ENCODE data around the gene KLHL29. TPM values are rescaled to one million over a fixed set of nuclear protein-coding genes. Genes with fewer than 3 reads are reported as not detected.

KLHL29 gene
- total RNA-seq, 1 experiment from 2014 or later: 3.4 TPM

DNA sequence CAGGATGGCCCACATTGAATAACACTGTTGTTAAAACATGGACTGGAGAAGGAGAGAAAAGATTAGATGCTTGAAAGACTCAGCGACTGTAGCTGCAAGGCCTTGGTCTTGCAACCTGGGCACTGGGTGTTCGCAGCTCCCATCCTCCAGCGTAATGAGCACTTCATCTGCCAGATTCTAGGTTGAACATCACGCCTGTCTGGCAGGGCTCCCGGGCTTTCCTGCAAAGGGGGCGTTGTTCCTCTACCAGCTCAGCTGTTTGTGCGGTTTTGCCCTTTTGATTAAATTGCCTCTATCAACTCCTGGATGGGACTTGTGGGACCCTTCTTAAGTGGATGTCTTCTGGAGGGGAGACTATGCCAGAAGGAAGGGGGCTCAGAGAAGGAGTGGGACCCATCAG is 215.4 kb downstream of the KLHL29 start:
- intact Hi-C loops (cut with micrococcal nuclease; ENCODE audit: unreplicated experiment): no loop called here
- Histone ChIP-seq H3K9me3 (ENCODE audit: insufficient read depth, low read depth) (no peaks in the 10 kb centered on the region), H3K79me2 (ENCODE audit: low read depth) (no peaks in the 10 kb centered on the region), H3K27me3 (ENCODE audit: insufficient read depth, low read depth) (no peaks in the 10 kb centered on the region), H3F3A (ENCODE audit: insufficient read depth, low read depth) (no peaks in the 10 kb centered on the region), H3K36me3 (ENCODE audit: low read depth) (no peaks in the 10 kb centered on the region), H3K4me1 (replicated peaks; ENCODE audit: insufficient read depth) (peaks cover 7% of the 10 kb centered on the region; the same call in 1 of the 2 replicates), H3K9me2 (ENCODE audit: insufficient read depth) (no peaks in the 10 kb centered on the region), H4K20me1 (ENCODE audit: insufficient read depth) (no peaks in the 10 kb centered on the region), H3K4me3 (no peak overlapping the region), H3K27ac (no peak overlapping the region), H2AFZ (no peak overlapping the region), H3K4me2 (no peak overlapping the region)
- DNase-seq: no peak
- TF ChIP-seq CTCF (conservative IDR thresholded peaks at IDR 0.05): no peak
- no peak for TF ChIP-seq EZH2 (IDR thresholded peaks at IDR 0.05; ENCODE audit: low read depth)
- POLR2A ChIA-PET (ENCODE audit: unreplicated experiment): no interaction called here
- no TSS peak for BruUV-seq (replicated peaks)
- CTCF ChIA-PET: no interaction called here

DNA sequence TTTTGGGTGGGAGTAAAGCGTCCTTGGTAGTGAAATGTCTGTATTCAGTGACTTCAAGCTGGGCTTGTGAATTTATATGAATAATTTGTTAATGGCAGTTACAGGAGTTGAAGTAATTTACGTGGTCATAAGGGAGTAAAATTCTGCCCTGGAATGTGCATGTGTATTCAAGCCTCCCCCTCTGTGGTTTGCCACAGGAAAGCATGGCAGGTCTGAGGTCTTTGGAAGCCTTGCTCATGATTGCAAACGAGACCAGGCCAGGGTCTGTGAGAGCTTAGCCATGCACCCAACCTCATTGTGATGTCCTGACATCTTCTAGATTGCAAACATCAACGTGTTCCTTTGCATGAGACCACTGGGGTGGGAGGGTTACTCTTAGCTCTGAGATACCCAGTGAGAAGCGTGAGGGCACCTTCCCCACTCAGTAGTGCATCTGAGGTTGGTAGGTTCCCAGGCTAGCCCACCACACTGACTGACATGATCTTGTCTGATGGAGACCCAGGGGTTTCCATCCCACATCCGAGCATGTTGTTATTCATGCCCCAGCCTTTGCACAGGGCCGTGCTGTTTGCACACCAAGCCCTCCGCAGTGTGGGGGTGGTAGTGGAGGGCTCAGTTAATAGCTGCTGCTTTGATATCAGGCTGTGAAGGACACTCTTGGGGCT is 216.5 kb downstream of the KLHL29 start:
- H3K4me1 ChIP-seq (replicated peaks; ENCODE audit: insufficient read depth): peaks cover 7% of the 10 kb centered on the region; the same call in 1 of the 2 replicates
- no TSS peak for BruUV-seq (replicated peaks)
- H3K9me3 ChIP-seq (ENCODE audit: insufficient read depth, low read depth): no peaks in the 10 kb centered on the region
- no peaks in the 10 kb centered on the region for H3K79me2 ChIP-seq (ENCODE audit: low read depth)
- H2AFZ ChIP-seq: no peak overlapping the region
- no peaks in the 10 kb centered on the region for H3K27me3 ChIP-seq (ENCODE audit: insufficient read depth, low read depth)
- ChIA-PET POLR2A (ENCODE audit: unreplicated experiment) (no interaction called here), CTCF (no interaction called here)
- intact Hi-C loops (cut with micrococcal nuclease; ENCODE audit: unreplicated experiment): no loop called here
- TF ChIP-seq EZH2 (IDR thresholded peaks at IDR 0.05; ENCODE audit: low read depth) (no peak), CTCF (conservative IDR thresholded peaks at IDR 0.05) (no peak)
- no peaks in the 10 kb centered on the region for H3K9me2 ChIP-seq (ENCODE audit: insufficient read depth)
- no peak overlapping the region for H3K27ac ChIP-seq
- H4K20me1 ChIP-seq (ENCODE audit: insufficient read depth): no peaks in the 10 kb centered on the region
- H3K4me3 ChIP-seq: no peak overlapping the region
- no peak for DNase-seq
- H3K36me3 ChIP-seq (ENCODE audit: low read depth): no peaks in the 10 kb centered on the region
- H3K4me2 ChIP-seq: peak overlapping the region; percentile 30; the same call in 1 of the 2 replicates
- H3F3A ChIP-seq (ENCODE audit: insufficient read depth, low read depth): no peaks in the 10 kb centered on the region

DNA sequence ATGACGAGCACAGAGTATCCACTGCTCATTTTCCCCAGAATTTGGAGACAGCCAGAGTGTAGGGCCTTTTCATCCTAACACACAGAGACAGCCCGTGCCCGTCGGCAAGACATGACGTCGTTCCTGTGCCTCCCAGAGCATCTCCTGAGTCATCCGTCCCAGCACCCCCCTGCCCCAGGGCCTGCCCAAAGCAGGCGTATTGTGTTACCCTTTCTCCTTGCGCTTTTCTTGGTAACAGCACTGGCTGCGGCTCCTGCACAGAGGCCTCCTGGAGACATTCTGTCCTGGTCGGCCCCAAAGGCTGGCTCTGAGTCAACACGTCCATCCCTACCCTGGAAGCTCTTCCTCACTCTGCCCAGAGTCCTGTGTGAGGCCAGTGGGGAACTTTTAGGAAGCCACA is 217.1 kb downstream of the KLHL29 start:
- H2AFZ ChIP-seq: no peak overlapping the region
- H3K4me2 ChIP-seq: peak overlapping the region; percentile 30; the same call in 1 of the 2 replicates
- DNase-seq: peak; percentile 41 to 76
- intact Hi-C loops (cut with micrococcal nuclease; ENCODE audit: unreplicated experiment): no loop called here
- no peak overlapping the region for H3K27ac ChIP-seq
- ChIA-PET POLR2A (ENCODE audit: unreplicated experiment) (no interaction called here), CTCF (no interaction called here)
- H3K79me2 ChIP-seq (ENCODE audit: low read depth): no peaks in the 10 kb centered on the region
- no TSS peak for BruUV-seq (replicated peaks)
- H4K20me1 ChIP-seq (ENCODE audit: insufficient read depth): no peaks in the 10 kb centered on the region
- TF ChIP-seq CTCF (conservative IDR thresholded peaks at IDR 0.05) (no peak), EZH2 (IDR thresholded peaks at IDR 0.05; ENCODE audit: low read depth) (no peak)
- H3K4me1 ChIP-seq (replicated peaks; ENCODE audit: insufficient read depth): peaks cover 7% of the 10 kb centered on the region; the same call in 1 of the 2 replicates
- no peaks in the 10 kb centered on the region for H3K36me3 ChIP-seq (ENCODE audit: low read depth)
- peaks cover 5% of the 10 kb centered on the region; the same call in 1 of the 2 replicates for H3K9me3 ChIP-seq (ENCODE audit: insufficient read depth, low read depth)
- H3K27me3 ChIP-seq (ENCODE audit: insufficient read depth, low read depth): no peaks in the 10 kb centered on the region
- no peak overlapping the region for H3K4me3 ChIP-seq
- no peaks in the 10 kb centered on the region for H3F3A ChIP-seq (ENCODE audit: insufficient read depth, low read depth)
- H3K9me2 ChIP-seq (ENCODE audit: insufficient read depth): no peaks in the 10 kb centered on the region
